Effector memory CD8-positive, alpha-beta T cell (primary cell): ENCODE data around the gene ZNF784.

ENCODE experiments used
- ATAC-seq: fragments of 150-1000 bp; cut with Tn5 transposase; replicated peaks from 2 replicates; pipeline ENCODE4 v1.10.0; 2021; ENCODE audit warnings: mild to moderate bottlenecking, moderate library complexity
- DNase-seq, 3 experiments: peaks; one replicate each; pipeline ENCODE4 v3.0.0; 2021
- H3K27ac Mint-ChIP-seq, 2 donors: one replicate each; pipeline ENCODE4 v1.8.0; 2022; ENCODE audit warnings: mild to moderate bottlenecking in 2 of 2, mixed read lengths in 2 of 2, moderate library complexity in 2 of 2
- H3K27me3 Mint-ChIP-seq, 2 donors: one replicate each; pipeline ENCODE4 v1.8.0; 2022; ENCODE audit warnings: mixed read lengths in 2 of 2
- H3K36me3 Mint-ChIP-seq: one replicate; pipeline ENCODE4 v1.8.0; 2022; ENCODE audit warnings: mild to moderate bottlenecking, moderate library complexity, mixed read lengths; ENCODE audit not compliant: insufficient read depth
- H3K4me1 Mint-ChIP-seq, 2 donors: one replicate each; pipeline ENCODE4 v1.8.0; 2022; ENCODE audit warnings: low read depth in 2 of 2, mixed read lengths in 2 of 2
- H3K4me3 Mint-ChIP-seq, 2 donors: one replicate each; pipeline ENCODE4 v1.8.0; 2022; ENCODE audit warnings: mild to moderate bottlenecking in 2 of 2, mixed read lengths in 2 of 2, moderate library complexity in 2 of 2
- H3K9me3 Mint-ChIP-seq, 2 donors: one replicate each; pipeline ENCODE4 v1.8.0; 2022; ENCODE audit warnings: mixed read lengths in 2 of 2

The ZNF784 gene

GRCh38 chr19:55618426-55618825 is 5.9 kb downstream of the ZNF784 start:
- Mint-ChIP-seq H3K9me3 (no peaks in the 10 kb centered on the region), H3K4me1 (peaks cover 6 to 8% of the 10 kb centered on the region in 2 donors), H3K4me3 (no peak overlapping the region), H3K27me3 (no peaks in the 10 kb centered on the region), H3K36me3 (peaks cover 17% of the 10 kb centered on the region), H3K27ac (no peak overlapping the region)
- DNase-seq (no peak), ATAC-seq (no peak)

GRCh38 chr19:55617426-55617825 is 6.9 kb downstream of the ZNF784 start:
- H3K9me3 Mint-ChIP-seq = no peaks in the 10 kb centered on the region
- H3K4me3 Mint-ChIP-seq = no peak overlapping the region
- ATAC-seq (no peak), DNase-seq (no peak)
- H3K27ac Mint-ChIP-seq = no peak overlapping the region
- peaks cover 10 to 15% of the 10 kb centered on the region in 2 donors for H3K4me1 Mint-ChIP-seq
- H3K36me3 Mint-ChIP-seq = peaks cover 17% of the 10 kb centered on the region
- no peaks in the 10 kb centered on the region for H3K27me3 Mint-ChIP-seq

- H3K27ac Mint-ChIP-seq = no peak overlapping the region
- H3K27me3 Mint-ChIP-seq = no peaks in the 10 kb centered on the region
- no peaks in the 10 kb centered on the region for H3K9me3 Mint-ChIP-seq
- H3K4me1 Mint-ChIP-seq = peaks cover 13 to 20% of the 10 kb centered on the region in 2 donors
- DNase-seq (no peak), ATAC-seq (no peak)
- H3K4me3 Mint-ChIP-seq = no peak overlapping the region
- peaks cover 17% of the 10 kb centered on the region for H3K36me3 Mint-ChIP-seq
These were observed 7.9 kb downstream of the ZNF784 start for GRCh38 chr19:55616395-55616875.

GRCh38 chr19:55615543-55616394 is 8.6 kb downstream of the ZNF784 start:
- H3K4me1 Mint-ChIP-seq = peaks cover 13 to 20% of the 10 kb centered on the region in 2 donors

GRCh38 chr19:55614711-55615542 is 9.4 kb downstream of the ZNF784 start:
- Mint-ChIP-seq H3K4me1 (peaks cover 12 to 22% of the 10 kb centered on the region in 2 donors), H3K4me3 (no peak overlapping the region), H3K27ac (no peak overlapping the region), H3K27me3 (no peaks in the 10 kb centered on the region), H3K9me3 (no peaks in the 10 kb centered on the region), H3K36me3 (peaks cover 26% of the 10 kb centered on the region)
- ATAC-seq (no peak), DNase-seq (no peak)

More at GRCh38 chr19:55615543-55616394, 8.6 kb downstream of the ZNF784 start:
- no peak overlapping the region for H3K4me3 Mint-ChIP-seq
- no peak for DNase-seq
- H3K27me3 Mint-ChIP-seq = no peaks in the 10 kb centered on the region
- no peak overlapping the region for H3K27ac Mint-ChIP-seq
- no peak for ATAC-seq
- peaks cover 18% of the 10 kb centered on the region for H3K36me3 Mint-ChIP-seq
- no peaks in the 10 kb centered on the region for H3K9me3 Mint-ChIP-seq

- H3K27me3 Mint-ChIP-seq = no peaks in the 10 kb centered on the region
- ATAC-seq = no peak
- no peak overlapping the region for H3K4me3 Mint-ChIP-seq
- no peak overlapping the region for H3K27ac Mint-ChIP-seq
- no peaks in the 10 kb centered on the region for H3K9me3 Mint-ChIP-seq
- DNase-seq = no peak
- peaks cover 28% of the 10 kb centered on the region for H3K36me3 Mint-ChIP-seq
- peaks cover 20 to 27% of the 10 kb centered on the region in 2 donors for H3K4me1 Mint-ChIP-seq
These were observed 10.2 kb downstream of the ZNF784 start for GRCh38 chr19:55613930-55614710.

- Mint-ChIP-seq H3K4me1 (peaks cover 24 to 28% of the 10 kb centered on the region in 2 donors), H3K9me3 (no peaks in the 10 kb centered on the region), H3K27ac (no peak overlapping the region), H3K27me3 (no peaks in the 10 kb centered on the region), H3K4me3 (no peak overlapping the region), H3K36me3 (peaks cover 28% of the 10 kb centered on the region)
- no peak for ATAC-seq
- DNase-seq = no peak
These were observed 11.0 kb downstream of the ZNF784 start for GRCh38 chr19:55613396-55613795.

- DNase-seq = no peak
- peaks cover 34% of the 10 kb centered on the region in 2 donors for H3K4me1 Mint-ChIP-seq
- H3K36me3 Mint-ChIP-seq = peaks cover 22% of the 10 kb centered on the region
- H3K9me3 Mint-ChIP-seq = no peaks in the 10 kb centered on the region
- no peak for ATAC-seq
- H3K27me3 Mint-ChIP-seq = no peaks in the 10 kb centered on the region
- H3K4me3 Mint-ChIP-seq = no peak overlapping the region
- H3K27ac Mint-ChIP-seq = peak overlapping the region; percentile 46 to 73
These were observed 12.3 kb downstream of the ZNF784 start for GRCh38 chr19:55611983-55612645.

GRCh38 chr19:55611300-55611982 is 12.9 kb downstream of the ZNF784 start:
- no peak overlapping the region for H3K4me3 Mint-ChIP-seq
- no peaks in the 10 kb centered on the region for H3K27me3 Mint-ChIP-seq
- no peaks in the 10 kb centered on the region for H3K9me3 Mint-ChIP-seq
- DNase-seq (no peak), ATAC-seq (no peak)
- peak overlapping the region in 1 of 2 donors; percentile 20 for H3K27ac Mint-ChIP-seq
- peaks cover 21% of the 10 kb centered on the region for H3K36me3 Mint-ChIP-seq
- peaks cover 41% of the 10 kb centered on the region in 2 donors for H3K4me1 Mint-ChIP-seq

- Mint-ChIP-seq H3K4me1 (peaks cover 53 to 57% of the 10 kb centered on the region in 2 donors), H3K4me3 (no peak overlapping the region), H3K27me3 (no peaks in the 10 kb centered on the region), H3K36me3 (peaks cover 39% of the 10 kb centered on the region), H3K9me3 (no peaks in the 10 kb centered on the region), H3K27ac (no peak overlapping the region)
- ATAC-seq (no peak), DNase-seq (no peak)
These were observed 15.0 kb downstream of the ZNF784 start for GRCh38 chr19:55609326-55609725.

GRCh38 chr19:55606817-55607216 is 17.5 kb downstream of the ZNF784 start:
- H3K27ac Mint-ChIP-seq = peak overlapping the region; percentile 80 to 87
- H3K9me3 Mint-ChIP-seq = no peaks in the 10 kb centered on the region
- H3K4me3 Mint-ChIP-seq = peak overlapping the region; percentile 85 to 86
- H3K27me3 Mint-ChIP-seq = no peaks in the 10 kb centered on the region
- H3K36me3 Mint-ChIP-seq = peaks cover 40% of the 10 kb centered on the region
- H3K4me1 Mint-ChIP-seq = peaks cover 46 to 47% of the 10 kb centered on the region in 2 donors
- ATAC-seq (no peak), DNase-seq (no peak)

GRCh38 chr19:55606471-55606787 is 17.9 kb downstream of the ZNF784 start:
- H3K4me3 Mint-ChIP-seq = peak overlapping the region; percentile 85 to 86
- DNase-seq (no peak), ATAC-seq (no peak)
- H3K36me3 Mint-ChIP-seq = peaks cover 40% of the 10 kb centered on the region
- H3K9me3 Mint-ChIP-seq = no peaks in the 10 kb centered on the region
- peak overlapping the region; percentile 80 to 87 for H3K27ac Mint-ChIP-seq
- no peaks in the 10 kb centered on the region for H3K27me3 Mint-ChIP-seq
- H3K4me1 Mint-ChIP-seq = peaks cover 47% of the 10 kb centered on the region in 2 donors
